Neural cell (in vitro differentiated cells): ENCODE data around the gene SCRG1.

Experiments used
- CTCF ChIP-seq: fragments of 450-650 bp; IDR thresholded peaks from 2 replicates; pipeline ENCODE4 v1.5.1; 2014; ENCODE audit warnings: antibody characterized with exemption, mild to moderate bottlenecking, moderate library complexity; ENCODE audit not compliant: poor library complexity, severe bottlenecking
- EP300 ChIP-seq: fragments of 450-650 bp; conservative IDR thresholded peaks from 2 replicates; pipeline ENCODE4 v1.6.1; 2014; ENCODE audit warnings: antibody characterized with exemption, mild to moderate bottlenecking, moderate library complexity; ENCODE audit not compliant: poor library complexity, severe bottlenecking
- EZH2 ChIP-seq: fragments of 200-600, 300-800 bp; shearing (Covaris generic), sonication (generic); IDR thresholded peaks from 2 replicates; pipeline ENCODE4 v1.6.1; 2014; ENCODE audit warnings: antibody characterized with exemption, low read length, borderline replicate concordance, mild to moderate bottlenecking; ENCODE audit not compliant: insufficient read depth, poor library complexity, severe bottlenecking
- MXI1 ChIP-seq: fragments of 450-650 bp; conservative IDR thresholded peaks from 2 replicates; pipeline ENCODE4 v1.6.1; 2014; ENCODE audit warnings: antibody characterized with exemption, mild to moderate bottlenecking; ENCODE audit not compliant: poor library complexity, severe bottlenecking
- POLR2AphosphoS5 ChIP-seq: IDR thresholded peaks from 2 replicates; pipeline ENCODE4 v1.6.1; 2012
- REST ChIP-seq: IDR thresholded peaks from 2 replicates; pipeline ENCODE4 v1.6.1; 2012; ENCODE audit warnings: borderline replicate concordance
- SMC3 ChIP-seq: fragments of 450-650 bp; conservative IDR thresholded peaks from 2 replicates; pipeline ENCODE4 v1.6.1; 2014; ENCODE audit warnings: antibody characterized with exemption, mild to moderate bottlenecking, moderate library complexity; ENCODE audit not compliant: poor library complexity
- TAF1 ChIP-seq: IDR thresholded peaks from 2 replicates; pipeline ENCODE4 v1.6.1; 2012; ENCODE audit warnings: low read depth

- no peak for TF ChIP-seq CTCF
- TF ChIP-seq EZH2 = no peak
- no peak for TF ChIP-seq REST
- no peak for TF ChIP-seq POLR2AphosphoS5
- no peak for TF ChIP-seq EP300
- no peak for TF ChIP-seq MXI1
- TF ChIP-seq SMC3 = no peak
- TF ChIP-seq TAF1 = no peak
Observed at GRCh38 chr4:173442223-173442932, 43.5 kb upstream of the SCRG1 start.
